Adipose tissue (tissue), 3 donors: ENCODE results near the gene ABHD12B. TPM values are rescaled to one million over a fixed set of nuclear protein-coding genes. Genes with fewer than 3 reads are reported as not detected.

Experiments used
- H3K27ac ChIP-seq: one replicate; pipeline ENCODE4 v1.5.1; 2013; ENCODE audit warnings: low read depth, low read length
- WGBS, 3 donors: extraction: QIAGEN DNeasy Blood & Tissue Kit; methylation state at CpG; one replicate each; pipeline ENCODE4 v1.1.7; 2013; 5-methylcytosine and 5-hydroxymethylcytosine counted together
- polyA plus RNA-seq, 3 donors: library from polyadenylated mRNA; stranded (reverse); fragments of 200-250 nt; gene quantifications; one replicate each; pipeline ENCODE4 v1.2.3, GENCODE V29; 2013
- donor health status: healthy with polysubstance abuse.
- donor health status: Bipolar disorder and iron deficiency.
- donor health status: healthy.

The ABHD12B gene
- polyA plus RNA-seq, 3 donors, result 0.16 TPM; not detected in 2

DNA sequence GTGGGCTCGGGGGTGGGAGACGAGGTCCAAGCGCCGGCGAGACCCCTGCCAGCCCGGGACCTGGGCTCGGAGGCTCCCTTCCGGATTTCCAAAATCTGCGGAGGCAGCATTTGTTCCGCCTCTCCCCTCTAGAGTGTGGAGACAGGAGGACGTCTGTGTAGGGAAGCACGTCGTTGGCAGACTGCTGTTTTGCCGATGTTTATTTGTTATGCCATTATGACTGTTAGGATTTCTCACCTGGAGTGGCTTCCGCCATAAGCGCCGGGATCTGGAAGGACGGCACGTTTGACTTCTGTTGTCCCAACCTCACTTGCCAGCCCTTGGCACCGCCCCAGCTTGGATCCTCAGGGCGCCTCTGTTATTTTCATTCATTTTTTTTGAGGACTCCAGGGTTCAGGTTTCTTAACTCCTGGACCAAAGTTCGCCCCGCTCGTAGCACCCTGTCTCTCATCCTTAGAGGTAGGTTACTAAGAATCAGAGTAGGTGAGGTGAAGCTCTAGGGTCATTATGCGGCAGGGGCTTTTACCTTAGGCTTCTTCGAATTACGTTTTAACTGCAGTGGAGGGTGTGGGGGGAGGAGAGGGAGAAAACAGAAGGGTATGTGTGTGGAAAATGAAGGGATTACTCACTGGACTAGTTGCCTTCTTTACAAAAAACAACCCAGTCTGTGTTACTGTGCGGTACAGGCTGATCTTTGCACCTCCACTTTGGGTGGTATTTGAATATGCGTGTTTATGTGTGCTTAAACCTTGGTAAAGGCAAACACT, 73.0 kb downstream of the ABHD12B start:
- 6 to 10% (median 7%) methylated on average over 29 of the region's 29 CpGs for WGBS, 3 donors
- H3K27ac ChIP-seq, result no peak overlapping the region

- WGBS, 3 donors, result 90 to 97% (median 97%) methylated on average over 5 of the region's 5 CpGs
- no peak overlapping the region for H3K27ac ChIP-seq
These were observed 74.5 kb downstream of the ABHD12B start for GRCh38 chr14:50946234-50946935.

DNA sequence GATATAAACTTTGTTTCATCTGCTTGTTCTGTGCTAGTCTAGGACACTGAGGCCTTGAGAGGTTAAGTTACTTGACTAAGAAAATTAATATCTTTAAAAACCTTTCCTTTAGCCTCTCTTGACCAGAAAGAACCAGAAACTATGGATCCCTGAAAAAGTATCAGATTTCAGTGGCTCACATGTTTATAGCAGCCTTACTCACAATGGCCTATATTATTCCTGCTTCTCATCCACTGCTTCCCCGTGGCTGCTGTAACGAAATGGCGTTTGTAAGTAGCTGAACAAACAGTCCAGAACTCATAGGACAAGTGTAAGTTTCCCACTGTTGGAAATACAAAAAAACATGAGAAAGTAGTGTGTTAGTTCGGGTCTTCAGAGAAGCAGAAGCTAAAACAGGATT, 75.6 kb downstream of the ABHD12B start:
- WGBS, 3 donors, result 69 to 84% (median 83%) methylated on average over 4 of the region's 4 CpGs
- no peak overlapping the region for H3K27ac ChIP-seq

DNA sequence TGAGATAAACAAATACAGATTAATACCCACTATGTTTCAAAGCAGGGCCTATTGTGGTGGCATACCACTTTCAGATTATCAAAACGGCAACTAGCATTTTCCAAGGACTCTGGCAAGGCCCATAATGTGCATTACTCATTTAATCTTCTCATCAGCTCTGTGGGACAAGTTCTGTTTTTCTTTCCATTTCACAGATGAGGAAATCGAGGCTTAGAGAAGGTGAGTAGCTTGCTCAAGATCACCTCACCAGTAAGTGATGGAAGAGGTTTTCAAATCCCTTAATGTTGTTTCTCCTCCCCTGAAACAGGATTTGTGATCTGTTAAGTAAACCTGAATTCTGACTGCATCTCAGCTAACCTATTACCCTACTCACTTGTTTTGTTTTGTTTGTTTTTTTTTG, 76.4 kb downstream of the ABHD12B start:
- 70 to 88% (median 84%) methylated on average over 2 of the region's 2 CpGs for WGBS, 3 donors
- no peak overlapping the region for H3K27ac ChIP-seq

GRCh38 chr14:50951032-50951431, 79.2 kb downstream of the ABHD12B start:
- no peak overlapping the region for H3K27ac ChIP-seq
- 91 to 97% (median 92%) methylated on average over 6 of the region's 6 CpGs for WGBS, 3 donors

DNA sequence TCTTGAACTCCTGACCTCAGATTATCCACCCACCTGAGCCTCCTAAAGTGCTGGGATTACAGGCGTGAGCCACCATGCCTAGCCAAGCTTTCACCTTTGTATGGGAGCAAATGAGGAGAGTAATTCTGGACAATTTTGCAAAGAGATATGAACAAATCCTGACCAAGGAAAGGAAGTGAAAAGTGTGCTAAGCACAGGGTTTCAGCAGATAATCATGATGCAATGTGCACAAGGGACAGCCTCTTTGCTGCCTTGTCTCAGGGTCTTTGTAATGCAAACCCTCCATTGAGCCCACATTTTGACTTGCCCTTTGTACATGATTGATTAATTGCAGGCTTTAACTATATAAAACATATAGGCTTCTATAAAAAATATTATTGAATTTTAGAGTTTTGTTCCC, 81.6 kb downstream of the ABHD12B start:
- H3K27ac ChIP-seq, result no peak overlapping the region
- WGBS, 3 donors, result 63 to 74% (median 69%) methylated on average over 1 of the region's 1 CpG

Other genes starting within 250 kb of the ABHD12B start
- 10 to 100 TPM; 21.5 to 39.7 (median 36.7) TPM for gene SAV1, start 203.7 kb upstream of the ABHD12B start, polyA plus RNA-seq
- gene NIN, start 40.9 kb upstream of the ABHD12B start, polyA plus RNA-seq, result 1 to 10 TPM; 2.6 to 8.2 (median 6.4) TPM
- 100 to 1,000 TPM in 1 of 3 donors, 10 to 100 TPM in 2; 17.7 to 147 (median 95.5) TPM for gene PYGL, start 72.4 kb downstream of the ABHD12B start, polyA plus RNA-seq
- gene TRIM9, start 223.1 kb downstream of the ABHD12B start, polyA plus RNA-seq, result 1 to 10 TPM in 1 of 3 donors, under 1 TPM in 2; 0.30 to 1.0 (median 0.41) TPM